ENCODE data around the gene RETN.

The RETN gene

GRCh38 chr19:7668842-7669241 lies at the start of gene RETN:
Gene RETN, plus strand, starts transcription at chr19:7669049. Its CDS starts 278 bp downstream, at chr19:7669327.
- DNase-seq: no peak

- DNase-seq: no peak
These were observed 49.0 kb upstream of the RETN start for GRCh38 chr19:7619671-7620441.

GRCh38 chr19:7620442-7621412 lies 48.1 kb upstream of the RETN start:
- no peak for DNase-seq

- DNase-seq: no peak
These were observed 45.7 kb upstream of the RETN start for GRCh38 chr19:7622933-7623685.

- DNase-seq: no peak
These were observed 44.9 kb upstream of the RETN start for GRCh38 chr19:7623725-7624603.

GRCh38 chr19:7624810-7625209 lies 44.0 kb upstream of the RETN start:
- DNase-seq: no peak

GRCh38 chr19:7625763-7626372 lies 43.0 kb upstream of the RETN start:
- DNase-seq: no peak

GRCh38 chr19:7627166-7627565 lies 41.7 kb upstream of the RETN start:
- no peak for DNase-seq

GRCh38 chr19:7628589-7629311 lies 40.1 kb upstream of the RETN start:
- no peak for DNase-seq

GRCh38 chr19:7629347-7630054 lies 39.3 kb upstream of the RETN start, which contains the start of the genes PET100 and XAB2:
Gene PET100, plus strand, starts transcription at chr19:7629793. Its CDS starts 41 bp downstream, at chr19:7629834.
Gene XAB2, minus strand, starts transcription at chr19:7629545. Its CDS starts 18 bp downstream, at chr19:7629527.
- peak; percentile 98 for DNase-seq

- no peak for DNase-seq
These were observed 37.3 kb upstream of the RETN start for GRCh38 chr19:7631577-7631976.

- DNase-seq: no peak
These were observed 36.3 kb upstream of the RETN start for GRCh38 chr19:7632340-7633203.

GRCh38 chr19:7633698-7634097 lies 35.2 kb upstream of the RETN start, which contains the start of gene PCP2:
Gene PCP2, minus strand, starts transcription at chr19:7633719. Its CDS starts 262 bp downstream, at chr19:7633457.
- no peak for DNase-seq

GRCh38 chr19:7635670-7636069 lies 33.2 kb upstream of the RETN start:
- DNase-seq: no peak

- no peak for DNase-seq
These were observed 32.5 kb upstream of the RETN start for GRCh38 chr19:7636317-7636690.

GRCh38 chr19:7636691-7637373 lies 32.0 kb upstream of the RETN start, which contains the start of gene STXBP2:
Gene STXBP2, plus strand, starts transcription at chr19:7637110. Its CDS starts 40 bp downstream, at chr19:7637150.
- DNase-seq: no peak

GRCh38 chr19:7637374-7638256 lies 31.2 kb upstream of the RETN start:
- DNase-seq: no peak

All from NCI-H446 treated with DMSO at 0.1 percent for 48 hours (cell line).